H9 (cell line): ENCODE results near the gene C1QBP. TPM values are rescaled to one million over a fixed set of nuclear protein-coding genes. Genes with fewer than 3 reads are reported as not detected.
A peak's percentile ranks its signal among the peaks of the same experiment; 100 is the strongest.

Experiments used
- DNase-seq: peaks from one replicate; pipeline ENCODE4 v3.0.0-alpha.2; 2017
- H2AFZ ChIP-seq: one replicate; pipeline ENCODE4 v1.6.1; 2013; ENCODE audit warnings: mild to moderate bottlenecking, low read length, control low read depth, moderate library complexity
- H2AK5ac ChIP-seq: 2 replicates; pipeline ENCODE4 v1.6.1; 2013; ENCODE audit warnings: low read length, control low read depth, mixed read lengths; ENCODE audit not compliant: insufficient read length
- H2BK120ac ChIP-seq: one replicate; pipeline ENCODE4 v1.6.1; 2013; ENCODE audit warnings: low read depth, mild to moderate bottlenecking, low read length, control low read depth, inconsistent platforms; ENCODE audit not compliant: poor library complexity, severe bottlenecking
- H2BK12ac ChIP-seq: 2 replicates; pipeline ENCODE4 v1.6.1; 2013; ENCODE audit warnings: low read length, control low read depth, mixed read lengths, low read depth; ENCODE audit not compliant: insufficient read length
- H2BK15ac ChIP-seq: 2 replicates; pipeline ENCODE4 v1.6.1; 2013; ENCODE audit warnings: low read depth, low read length, control low read depth
- H2BK20ac ChIP-seq: one replicate; pipeline ENCODE4 v1.6.1; 2013; ENCODE audit warnings: low read depth, mild to moderate bottlenecking, low read length, control low read depth, inconsistent platforms; ENCODE audit not compliant: poor library complexity, severe bottlenecking
- H2BK5ac ChIP-seq: 2 replicates; pipeline ENCODE4 v1.6.1; 2013; ENCODE audit warnings: low read length, control low read depth, mixed read lengths; ENCODE audit not compliant: insufficient read length
- H3K14ac ChIP-seq: 2 replicates; pipeline ENCODE4 v1.6.1; 2013; ENCODE audit warnings: low read length, control low read depth; ENCODE audit not compliant: insufficient read depth
- H3K18ac ChIP-seq: 2 replicates; pipeline ENCODE4 v1.6.1; 2013; ENCODE audit warnings: low read depth, mild to moderate bottlenecking, mixed read lengths, low read length, control low read depth; ENCODE audit not compliant: insufficient read length
- H3K23ac ChIP-seq: 2 replicates; pipeline ENCODE4 v1.6.1; 2013; ENCODE audit warnings: low read length, control low read depth, mixed read lengths, low read depth; ENCODE audit not compliant: insufficient read length
- H3K23me2 ChIP-seq: 2 replicates; pipeline ENCODE4 v1.6.1; 2013; ENCODE audit warnings: low read depth, mild to moderate bottlenecking, mixed read lengths, low read length, control low read depth; ENCODE audit not compliant: insufficient read length, poor library complexity, severe bottlenecking
- H3K27ac ChIP-seq: 2 replicates; pipeline ENCODE4 v1.5.1; 2013; ENCODE audit warnings: low read length, control low read depth, mixed read lengths, low read depth; ENCODE audit not compliant: insufficient read length
- H3K27me3 ChIP-seq: 2 replicates; pipeline ENCODE4 v1.6.1; 2013; ENCODE audit warnings: low read length, control low read depth, inconsistent platforms; ENCODE audit not compliant: insufficient read depth
- H3K4ac ChIP-seq: 2 replicates; pipeline ENCODE4 v1.6.1; 2013; ENCODE audit warnings: low read depth, mild to moderate bottlenecking, control low read depth, inconsistent platforms, low read length, moderate library complexity
- H3K4me1 ChIP-seq: 2 replicates; pipeline ENCODE4 v1.6.1; 2013; ENCODE audit warnings: low read length, control low read depth, inconsistent platforms; ENCODE audit not compliant: insufficient read depth
- H3K4me2 ChIP-seq: 2 replicates; pipeline ENCODE4 v1.6.1; 2013; ENCODE audit warnings: low read length, control low read depth, mixed read lengths; ENCODE audit not compliant: insufficient read length, insufficient read depth
- H3K56ac ChIP-seq: 2 replicates; pipeline ENCODE4 v1.6.1; 2013; ENCODE audit warnings: low read depth, mild to moderate bottlenecking, mixed read lengths, low read length, control low read depth; ENCODE audit not compliant: insufficient read length
- H3K79me1 ChIP-seq: 2 replicates; pipeline ENCODE4 v1.6.1; 2013; ENCODE audit warnings: low read depth, mild to moderate bottlenecking, moderate library complexity, low read length, control low read depth, inconsistent platforms; ENCODE audit not compliant: insufficient read depth, poor library complexity, severe bottlenecking
- H3K79me2 ChIP-seq: 2 replicates; pipeline ENCODE4 v1.6.1; 2013; ENCODE audit warnings: low read length, control low read depth, inconsistent platforms; ENCODE audit not compliant: insufficient read depth
- H3K9ac ChIP-seq: 2 replicates; pipeline ENCODE4 v1.6.1; 2013; ENCODE audit warnings: low read length, control low read depth, mixed read lengths; ENCODE audit not compliant: insufficient read length; ENCODE audit errors: extremely low read depth
- H3K9me3 ChIP-seq: one replicate; pipeline ENCODE4 v1.6.1; 2013; ENCODE audit warnings: low read depth, low read length, inconsistent platforms; ENCODE audit not compliant: control insufficient read depth
- H3T11ph ChIP-seq: one replicate; pipeline ENCODE4 v1.6.1; 2013; ENCODE audit warnings: mild to moderate bottlenecking, low read length, control low read depth, inconsistent platforms
- H4K20me1 ChIP-seq: one replicate; pipeline ENCODE4 v1.6.1; 2013; ENCODE audit not compliant: control insufficient read depth, insufficient read length, insufficient read depth
- H4K5ac ChIP-seq: 2 replicates; pipeline ENCODE4 v1.6.1; 2013; ENCODE audit warnings: low read depth, mild to moderate bottlenecking, mixed read lengths, low read length, control low read depth; ENCODE audit not compliant: insufficient read length
- H4K8ac ChIP-seq: replicated peaks from 2 replicates; pipeline ENCODE4 v1.6.1; 2013; ENCODE audit warnings: low read length, control low read depth, mixed read lengths, low read depth; ENCODE audit not compliant: insufficient read length
- H4K91ac ChIP-seq: 2 replicates; pipeline ENCODE4 v1.6.1; 2013; ENCODE audit warnings: low read depth, mild to moderate bottlenecking, moderate library complexity, mixed read lengths, low read length, control low read depth; ENCODE audit not compliant: insufficient read length
- H3K27ac Mint-ChIP-seq, 3 experiments: 2 replicates in 2 of 3; 3 replicates in 1 of 3; pipeline ENCODE4 v1.8.0; 2020 to 2021; ENCODE audit warnings: mixed read lengths in 3 of 3, mild to moderate bottlenecking in 1 of 3, moderate library complexity in 1 of 3
- H3K27me3 Mint-ChIP-seq: 2 replicates; pipeline ENCODE4 v1.8.0; 2021; ENCODE audit warnings: low read depth, mild to moderate bottlenecking, moderate library complexity, mixed read lengths
- H3K36me3 Mint-ChIP-seq, 3 experiments: 2 replicates in 2 of 3; 3 replicates in 1 of 3; pipeline ENCODE4 v1.8.0; 2020 to 2021; ENCODE audit warnings: low read depth in 3 of 3, mixed read lengths in 3 of 3; ENCODE audit not compliant: insufficient read depth in 1 of 3
- H3K4me1 Mint-ChIP-seq, 2 experiments: 2 replicates each; pipeline ENCODE4 v1.8.0; 2020; ENCODE audit warnings: mixed read lengths in 2 of 2
- H3K4me3 Mint-ChIP-seq, 2 experiments: 2 replicates in 1 of 2; 3 replicates in 1 of 2; pipeline ENCODE4 v1.8.0; 2020 to 2021; ENCODE audit warnings: mild to moderate bottlenecking in 2 of 2, mixed read lengths in 2 of 2, moderate library complexity in 1 of 2
- H3K9me3 Mint-ChIP-seq, 2 experiments: 2 replicates in 1 of 2; 3 replicates in 1 of 2; pipeline ENCODE4 v1.8.0; 2020; ENCODE audit warnings: mild to moderate bottlenecking in 2 of 2, mixed read lengths in 2 of 2, moderate library complexity in 1 of 2
- WGBS: extraction: QIAGEN DNeasy Blood & Tissue Kit; methylation state at CpG from one replicate; pipeline ENCODE4 v1.1.7; 2013; ENCODE audit warnings: missing lambda C conversion rate, low lambda C conversion rate, mixed read lengths; ENCODE audit not compliant: insufficient read length; ENCODE audit errors: extremely low coverage; 5-methylcytosine and 5-hydroxymethylcytosine counted together
- total RNA-seq: library from RNA; stranded (reverse); gene quantifications from 2 replicates; pipeline ENCODE4 v1.2.1, GENCODE V29; 2021
- TF ChIP-seq, protein P1 (sequence below): fragments of 200-600 bp; sonication (generic); conservative IDR thresholded peaks from 3 replicates; pipeline ENCODE4 v1.8.0; 2021; ENCODE audit warnings: antibody characterized with exemption, mild to moderate bottlenecking

The C1QBP gene
- total RNA-seq, 1 experiment from 2014 or later, result 390 TPM

DNA sequence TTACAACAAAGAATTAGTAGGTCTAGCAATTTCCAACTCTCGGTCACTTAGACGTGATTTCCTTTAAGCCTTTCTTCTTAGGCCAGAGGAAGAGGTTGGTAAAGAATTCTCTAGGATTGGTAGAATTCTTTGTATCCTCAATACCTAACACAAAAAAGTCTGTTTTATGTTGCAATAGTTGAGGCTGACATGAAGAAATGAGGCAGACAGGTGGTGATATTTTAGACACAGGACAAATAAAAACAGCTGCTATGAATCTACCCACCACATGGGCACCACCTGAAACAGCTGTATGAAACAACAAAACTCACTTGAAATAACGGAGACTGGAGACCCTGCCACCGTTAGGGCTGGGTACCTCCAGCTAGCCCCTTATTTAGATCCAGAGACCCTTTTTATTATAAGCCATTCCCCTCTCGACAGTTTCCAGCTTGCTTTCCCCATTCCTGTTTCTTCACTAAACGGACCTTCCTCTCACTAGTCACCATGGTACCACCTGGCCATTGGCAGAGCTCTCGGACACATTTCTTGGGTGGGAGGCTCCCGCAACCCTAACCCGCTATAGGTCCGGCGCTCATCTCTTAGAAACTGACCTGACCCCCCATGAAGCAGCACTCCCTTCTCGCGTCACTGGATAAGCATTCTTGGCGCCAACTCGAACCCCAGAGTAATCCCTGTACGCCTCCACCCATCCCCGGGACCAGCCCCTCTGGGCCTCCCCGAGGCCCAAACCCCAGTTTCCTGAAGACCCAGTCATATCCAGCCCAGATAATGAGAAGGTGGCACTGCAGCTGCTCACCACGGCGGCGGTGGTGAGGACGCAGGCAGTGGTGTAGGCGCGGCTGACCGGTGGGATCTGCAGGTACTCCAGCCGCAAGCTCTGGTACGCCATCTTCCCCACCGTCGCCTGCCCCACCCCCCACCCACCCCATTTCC is 46.6 kb upstream of the C1QBP start, which contains the start of gene DERL2:
Gene DERL2, minus strand, starts transcription at position 909 of the 936 bp plus-strand sequence. Its CDS starts 17 bp downstream, at position 892.
- H3K4me1 Mint-ChIP-seq, result peaks cover 4 to 21% of the 10 kb centered on the region in 2 experiments
- Histone ChIP-seq H3K4me1 (no peaks in the 10 kb centered on the region), H3K18ac (peak within 1 kb of the TSS; percentile 99), H3K79me1 (peaks cover 3% of the 10 kb centered on the region), H3K4me2 (peak within 1 kb of the TSS; percentile 99), H2AFZ (no peak within 1 kb of the TSS), H3K79me2 (peaks cover 13% of the 10 kb centered on the region; the same call in 1 of the 2 replicates), H3K27me3 (no peaks in the 10 kb centered on the region), H2BK5ac (peak within 1 kb of the TSS; percentile 94), H2AK5ac (no peak within 1 kb of the TSS), H3T11ph (no peak within 1 kb of the TSS), H3K9me3 (no peaks in the 10 kb centered on the region), H3K56ac (peak within 1 kb of the TSS; percentile 76), H2BK12ac (peak within 1 kb of the TSS; percentile 90), H3K27ac (peak within 1 kb of the TSS; percentile 94), H3K23me2 (peaks cover 12% of the 10 kb centered on the region), H2BK120ac (peak within 1 kb of the TSS; percentile 87), H4K20me1 (no peaks in the 10 kb centered on the region), H3K4ac (peak within 1 kb of the TSS; percentile 13; the same call in 1 of the 2 replicates), H4K5ac (peak within 1 kb of the TSS; percentile 91), H3K14ac (peak within 1 kb of the TSS; percentile 100), H3K23ac (peak within 1 kb of the TSS; percentile 21), H2BK20ac (no peak within 1 kb of the TSS), H2BK15ac (0 out of 2 replicates have a peak within 1 kb of the TSS, but pooled peaks have one; percentile 60), H3K9ac (peak within 1 kb of the TSS; percentile 99), H4K8ac (peak within 1 kb of the TSS; percentile 89), H4K91ac (peak within 1 kb of the TSS; percentile 81)
- H3K4me3 Mint-ChIP-seq, result peak within 1 kb of the TSS; percentile 97 to 100
- peak within 1 kb of the TSS; percentile 98 to 100 (median 99) for H3K27ac Mint-ChIP-seq
- TF ChIP-seq, protein P1, sequence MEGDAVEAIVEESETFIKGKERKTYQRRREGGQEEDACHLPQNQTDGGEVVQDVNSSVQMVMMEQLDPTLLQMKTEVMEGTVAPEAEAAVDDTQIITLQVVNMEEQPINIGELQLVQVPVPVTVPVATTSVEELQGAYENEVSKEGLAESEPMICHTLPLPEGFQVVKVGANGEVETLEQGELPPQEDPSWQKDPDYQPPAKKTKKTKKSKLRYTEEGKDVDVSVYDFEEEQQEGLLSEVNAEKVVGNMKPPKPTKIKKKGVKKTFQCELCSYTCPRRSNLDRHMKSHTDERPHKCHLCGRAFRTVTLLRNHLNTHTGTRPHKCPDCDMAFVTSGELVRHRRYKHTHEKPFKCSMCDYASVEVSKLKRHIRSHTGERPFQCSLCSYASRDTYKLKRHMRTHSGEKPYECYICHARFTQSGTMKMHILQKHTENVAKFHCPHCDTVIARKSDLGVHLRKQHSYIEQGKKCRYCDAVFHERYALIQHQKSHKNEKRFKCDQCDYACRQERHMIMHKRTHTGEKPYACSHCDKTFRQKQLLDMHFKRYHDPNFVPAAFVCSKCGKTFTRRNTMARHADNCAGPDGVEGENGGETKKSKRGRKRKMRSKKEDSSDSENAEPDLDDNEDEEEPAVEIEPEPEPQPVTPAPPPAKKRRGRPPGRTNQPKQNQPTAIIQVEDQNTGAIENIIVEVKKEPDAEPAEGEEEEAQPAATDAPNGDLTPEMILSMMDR, result no peak
- DNase-seq, result no peak
- H3K27me3 Mint-ChIP-seq, result no peaks in the 10 kb centered on the region; the same call in 1 of the 2 replicates
- no peaks in the 10 kb centered on the region for H3K9me3 Mint-ChIP-seq
- WGBS, result no CpG with 5 or more reads among the region's 29 CpGs
- peaks cover 36 to 76% (median 66%) of the 10 kb centered on the region in 3 experiments for H3K36me3 Mint-ChIP-seq
